GM10248 (cell line): Measurements from ENCODE around the gene KRT26.

Experiments used
- CTCF ChIA-PET: fragments of 300-600 bp; sonication (Branson Sonifier 250); formaldehyde crosslinking; extraction: SDS; loops from one replicate; lab custom pipeline; 2021; ENCODE audit warnings: antibody characterized with exemption; lab: Yijun Ruan, JAX
- POLR2A ChIA-PET: fragments of 350-650 bp; sonication (Branson Sonifier 250); formaldehyde crosslinking; extraction: SDS; loops from one replicate; lab custom pipeline; 2020; ENCODE audit warnings: antibody characterized with exemption; lab: Yijun Ruan, JAX
- DNase-seq: peaks from one replicate; pipeline ENCODE4 v3.0.0; 2012; ENCODE audit errors: extremely low spot score
- CTCF ChIP-seq: IDR thresholded peaks from 2 replicates; pipeline ENCODE4 v1.5.1; 2012; ENCODE audit warnings: mild to moderate bottlenecking, low read depth; ENCODE audit errors: extremely low read depth, missing control alignments, control extremely low read depth

KRT26 gene

GRCh38 chr17:40772101-40772500 is at the start of gene KRT26:
Gene KRT26, minus strand, starts transcription at chr17:40772201. Its CDS starts 88 bp downstream, at chr17:40772113.
- POLR2A ChIA-PET, result no interaction called here
- no peak for DNase-seq

DNA sequence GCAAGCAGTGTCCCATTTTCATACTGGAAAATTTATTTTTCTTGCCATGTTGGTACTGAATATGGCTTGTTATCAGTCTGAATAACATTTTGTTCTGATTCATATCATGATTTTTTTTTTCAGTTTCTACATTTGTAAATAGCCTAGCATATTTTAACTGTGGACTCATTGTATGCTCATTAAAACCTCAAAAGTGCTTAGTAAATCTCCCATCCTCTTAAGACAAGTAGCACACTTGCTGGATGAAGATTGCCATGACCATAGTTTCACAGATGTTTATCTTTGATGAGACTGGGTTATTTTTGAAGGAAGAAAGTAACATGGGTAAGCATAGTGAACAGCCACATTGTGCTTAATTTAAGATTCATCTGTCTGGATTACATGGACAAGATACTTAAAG is 49.5 kb upstream of the KRT26 start:
- POLR2A ChIA-PET, result no interaction called here
- CTCF ChIA-PET, result interaction anchor here (0.6 to 3.3 kb wide), 3 partner anchors 9 to 841 kb away, joined by 3 to 17 read pairs (median 3); no protein-coding TSS in a partner anchor
- no peak for TF ChIP-seq CTCF
- DNase-seq, result no peak

More at GRCh38 chr17:40772101-40772500, at the start of gene KRT26:
- TF ChIP-seq CTCF, result no peak
- CTCF ChIA-PET, result no interaction called here

DNA sequence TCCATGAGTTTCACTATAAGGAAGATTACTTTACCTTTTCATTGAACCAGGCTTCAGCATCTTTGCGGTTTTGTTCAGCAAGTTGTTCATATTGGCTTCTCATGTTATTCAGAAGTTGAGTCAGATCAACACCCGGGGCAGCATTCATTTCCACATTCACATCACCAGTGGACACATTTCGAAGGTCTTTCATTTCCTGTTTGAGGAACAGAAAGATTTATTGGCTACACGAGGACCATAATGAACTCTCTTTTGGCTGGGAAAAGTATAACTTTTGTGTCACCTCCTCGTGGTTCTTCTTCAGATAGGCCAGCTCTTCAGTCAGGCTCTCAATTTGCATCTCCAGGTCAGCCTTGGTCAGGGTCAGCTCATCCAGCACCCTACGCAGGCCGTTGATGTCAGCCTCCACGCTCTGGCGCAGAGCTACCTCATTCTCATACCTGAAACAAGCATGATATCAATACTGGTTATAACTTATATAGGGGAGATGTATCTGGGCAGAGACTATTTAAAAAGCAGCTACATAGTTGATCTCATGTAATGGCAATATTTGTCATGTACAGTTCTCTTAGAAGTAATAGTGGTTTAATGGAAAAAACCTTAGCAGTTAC is 48.3 kb upstream of the KRT26 start:
- POLR2A ChIA-PET, result no interaction called here
- CTCF ChIA-PET, result interaction anchor here (1.1 to 3.3 kb wide), 4 partner anchors 37 to 842 kb away, joined by 3 to 17 read pairs (median 4); no protein-coding TSS in a partner anchor
- no peak for TF ChIP-seq CTCF
- DNase-seq, result no peak

DNA sequence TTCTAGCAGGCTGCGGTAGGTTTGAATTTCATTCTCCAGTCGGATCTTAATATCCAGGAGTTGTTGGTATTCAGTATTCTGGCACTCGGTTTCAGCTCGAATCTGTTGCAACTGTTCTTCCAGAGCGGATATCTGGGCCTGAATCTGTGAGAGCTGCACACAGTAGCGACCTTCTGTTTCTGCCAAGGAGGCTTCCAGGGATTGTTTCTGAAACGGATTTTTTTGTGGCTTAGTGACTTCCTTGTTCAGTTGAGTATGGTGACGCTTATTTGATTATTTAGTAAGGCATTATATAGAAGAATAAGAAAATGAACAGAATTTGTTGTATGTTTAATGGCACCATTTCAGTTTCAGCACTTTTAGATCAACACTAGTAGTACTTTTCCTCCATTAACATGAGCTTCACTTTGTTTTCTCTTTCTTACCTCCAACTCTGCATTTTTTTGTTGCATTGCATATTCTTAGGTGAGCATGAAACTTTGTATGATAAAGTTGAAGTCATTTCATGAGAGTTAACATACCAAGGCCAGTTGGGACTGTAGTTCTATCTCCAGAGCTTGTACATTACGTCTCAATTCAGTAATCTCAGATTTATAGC is 47.6 kb upstream of the KRT26 start:
- ChIA-PET CTCF (interaction anchor here (1.0 to 3.3 kb wide), 8 partner anchors 11 to 846 kb away, joined by 3 to 17 read pairs (median 4); no protein-coding TSS in a partner anchor), POLR2A (no interaction called here)
- no peak for TF ChIP-seq CTCF
- DNase-seq, result no peak

- ChIA-PET POLR2A (interaction anchor here (0.5 to 1.1 kb wide), 3 partner anchors 9 to 869 kb away, joined by 3 read pairs; no protein-coding TSS in a partner anchor), CTCF (interaction anchor here (0.7 to 3.3 kb wide), 10 partner anchors 9 to 847 kb away, joined by 3 to 17 read pairs (median 4); no protein-coding TSS in a partner anchor)
- TF ChIP-seq CTCF, result no peak
- peak; percentile 85 for DNase-seq
Observed at GRCh38 chr17:40818733-40819527, 46.9 kb upstream of the KRT26 start.

DNA sequence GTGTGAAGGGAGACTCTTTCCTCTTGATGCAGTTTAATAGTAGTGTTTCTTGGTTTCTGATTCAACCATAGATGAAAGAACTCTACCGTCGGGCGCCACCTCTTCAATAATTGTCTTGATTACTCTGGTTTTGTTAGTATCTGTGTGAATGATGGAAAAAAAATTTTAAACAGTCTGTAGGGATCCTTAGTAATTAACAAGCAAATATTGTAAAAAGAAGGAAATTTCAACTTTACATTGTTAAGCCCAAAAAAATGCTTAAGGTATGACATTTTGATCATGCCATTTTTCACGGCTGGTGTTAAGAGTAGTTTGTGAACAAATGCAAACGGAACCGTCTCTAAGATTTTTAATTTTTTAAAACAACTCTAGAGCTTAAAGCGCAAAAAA is 46.3 kb upstream of the KRT26 start:
- ChIA-PET CTCF (interaction anchor here (0.7 to 3.3 kb wide), 8 partner anchors 9 to 848 kb away, joined by 3 to 17 read pairs (median 4); no protein-coding TSS in a partner anchor), POLR2A (interaction anchor here (1.0 to 1.1 kb wide), 2 partner anchors 9 to 870 kb away, joined by 3 read pairs; no protein-coding TSS in a partner anchor)
- TF ChIP-seq CTCF, result no peak
- no peak for DNase-seq
